ENCODE measurements around the gene ATP6V0D1. TPM values are rescaled to one million over a fixed set of nuclear protein-coding genes. Genes with fewer than 3 reads are reported as not detected.

Gene ATP6V0D1
- total RNA-seq, 1 experiment from 2014 or later: 85.3 TPM

- H3K4me1 Mint-ChIP-seq (ENCODE audit: low read depth, unreplicated experiment): peaks cover 53% of the 10 kb centered on the region
- no peaks in the 10 kb centered on the region for H3K27me3 Mint-ChIP-seq (ENCODE audit: unreplicated experiment)
- no peak overlapping the region for H3K27ac Mint-ChIP-seq (ENCODE audit: unreplicated experiment)
- H3K36me3 Mint-ChIP-seq (ENCODE audit: insufficient read depth, unreplicated experiment): peaks cover 30% of the 10 kb centered on the region
- no peaks in the 10 kb centered on the region for H3K9me3 Mint-ChIP-seq (ENCODE audit: low read depth, unreplicated experiment)
- no peak for DNase-seq
- intact Hi-C loops (cut with micrococcal nuclease; ENCODE audit: unreplicated experiment): no loop called here
- no peak overlapping the region for H3K4me3 Mint-ChIP-seq (ENCODE audit: low read depth, unreplicated experiment)
- CTCF ChIA-PET: interaction anchor here (0.6 to 1.0 kb wide), 2 partner anchors 15 to 531 kb away, joined by 3 to 5 read pairs; partner anchors contain the start of gene TPPP3
- TF ChIP-seq CTCF (IDR thresholded peaks at IDR 0.05; ENCODE audit: unreplicated experiment): no peak
- BruUV-seq (replicated peaks): no TSS peak
These were observed 73.0 kb downstream of the ATP6V0D1 start for GRCh38 chr16:67407788-67408452.

- CTCF ChIA-PET: interaction anchor here (0.6 to 1.0 kb wide), 2 partner anchors 14 to 530 kb away, joined by 3 to 5 read pairs; partner anchors contain the start of gene TPPP3
- Mint-ChIP-seq H3K9me3 (ENCODE audit: low read depth, unreplicated experiment) (no peaks in the 10 kb centered on the region), H3K36me3 (ENCODE audit: insufficient read depth, unreplicated experiment) (peaks cover 33% of the 10 kb centered on the region), H3K27ac (ENCODE audit: unreplicated experiment) (no peak overlapping the region), H3K4me3 (ENCODE audit: low read depth, unreplicated experiment) (no peak overlapping the region), H3K27me3 (ENCODE audit: unreplicated experiment) (no peaks in the 10 kb centered on the region), H3K4me1 (ENCODE audit: low read depth, unreplicated experiment) (peaks cover 57% of the 10 kb centered on the region)
- no peak for TF ChIP-seq CTCF (IDR thresholded peaks at IDR 0.05; ENCODE audit: unreplicated experiment)
- no TSS peak for BruUV-seq (replicated peaks)
- intact Hi-C loops (cut with micrococcal nuclease; ENCODE audit: unreplicated experiment): no loop called here
- DNase-seq: no peak
These were observed 73.7 kb downstream of the ATP6V0D1 start for GRCh38 chr16:67407176-67407787.

- CTCF ChIA-PET: interaction anchor here (1.3 to 1.8 kb wide), 2 partner anchors 22 to 49 kb away, joined by 5 to 7 read pairs; no protein-coding TSS in a partner anchor
- Mint-ChIP-seq H3K9me3 (ENCODE audit: low read depth, unreplicated experiment) (no peaks in the 10 kb centered on the region), H3K4me3 (ENCODE audit: low read depth, unreplicated experiment) (no peak overlapping the region), H3K27me3 (ENCODE audit: unreplicated experiment) (no peaks in the 10 kb centered on the region), H3K4me1 (ENCODE audit: low read depth, unreplicated experiment) (peaks cover 52% of the 10 kb centered on the region), H3K36me3 (ENCODE audit: insufficient read depth, unreplicated experiment) (peaks cover 37% of the 10 kb centered on the region), H3K27ac (ENCODE audit: unreplicated experiment) (peak overlapping the region; percentile 99)
- intact Hi-C loops (cut with micrococcal nuclease; ENCODE audit: unreplicated experiment): no loop called here
- no peak for DNase-seq
- no TSS peak for BruUV-seq (replicated peaks)
- TF ChIP-seq CTCF (IDR thresholded peaks at IDR 0.05; ENCODE audit: unreplicated experiment): no peak
These were observed 74.6 kb downstream of the ATP6V0D1 start for GRCh38 chr16:67406111-67406971.

- Mint-ChIP-seq H3K36me3 (ENCODE audit: insufficient read depth, unreplicated experiment) (peaks cover 37% of the 10 kb centered on the region), H3K4me1 (ENCODE audit: low read depth, unreplicated experiment) (peaks cover 49% of the 10 kb centered on the region), H3K27me3 (ENCODE audit: unreplicated experiment) (no peaks in the 10 kb centered on the region), H3K9me3 (ENCODE audit: low read depth, unreplicated experiment) (no peaks in the 10 kb centered on the region), H3K4me3 (ENCODE audit: low read depth, unreplicated experiment) (peak overlapping the region; percentile 44), H3K27ac (ENCODE audit: unreplicated experiment) (peak overlapping the region; percentile 99)
- CTCF ChIA-PET: interaction anchor here (0.9 to 1.8 kb wide), 8 partner anchors 12 to 158 kb away, joined by 3 to 12 read pairs (median 5); partner anchors contain the start of gene FHOD1
- intact Hi-C loops (cut with micrococcal nuclease; ENCODE audit: unreplicated experiment): no loop called here
- no TSS peak for BruUV-seq (replicated peaks)
- DNase-seq: no peak
- no peak for TF ChIP-seq CTCF (IDR thresholded peaks at IDR 0.05; ENCODE audit: unreplicated experiment)
These were observed 75.6 kb downstream of the ATP6V0D1 start for GRCh38 chr16:67405336-67405735.

Measured in Calu3 (cell line).